ENCODE results near the gene PNMA3.

- no peak for TF ChIP-seq CTCF (IDR thresholded peaks at IDR 0.05)
- no peak for TF ChIP-seq POLR2A (IDR thresholded peaks at IDR 0.05)
These were observed 46.1 kb downstream of the PNMA3 start for GRCh38 chrX:153102418-153102817.
